CMK (cell line): ENCODE measurements around the gene MKRN1.
"Not testable (repeated sequence)": the region's sequence is repeated elsewhere in the genome, so short reads cannot be mapped to it uniquely, and the experiment has no call there.

Experiments used
- DNase-seq: peaks from one replicate; pipeline ENCODE4 v3.0.0-alpha.2; 2010; ENCODE audit warnings: low read depth

Gene MKRN1

GRCh38 chr7:140435252-140435895 is 43.9 kb downstream of the MKRN1 start:
- DNase-seq: no peak

- DNase-seq: no peak
Observed at GRCh38 chr7:140433396-140433795, 45.9 kb downstream of the MKRN1 start.

- DNase-seq: no peak
Observed at GRCh38 chr7:140426130-140426529, 53.2 kb downstream of the MKRN1 start.

- no peak for DNase-seq
Observed at GRCh38 chr7:140425718-140426117, 53.6 kb downstream of the MKRN1 start.

GRCh38 chr7:140423501-140423900 is 55.8 kb downstream of the MKRN1 start:
- DNase-seq: no peak

- no peak for DNase-seq
Observed at GRCh38 chr7:140421521-140421920, 57.8 kb downstream of the MKRN1 start.

GRCh38 chr7:140418653-140419052 is 60.7 kb downstream of the MKRN1 start:
- DNase-seq: no peak

GRCh38 chr7:140418156-140418472 is 61.2 kb downstream of the MKRN1 start:
- DNase-seq: not testable (repeated sequence)

- DNase-seq: no peak
Observed at GRCh38 chr7:140417456-140418155, 61.7 kb downstream of the MKRN1 start.

- no peak for DNase-seq
Observed at GRCh38 chr7:140416560-140416959, 62.7 kb downstream of the MKRN1 start.

GRCh38 chr7:140415816-140416215 is 63.5 kb downstream of the MKRN1 start:
- not testable (repeated sequence) for DNase-seq

- DNase-seq: no peak
Observed at GRCh38 chr7:140415361-140415760, 63.9 kb downstream of the MKRN1 start.

- DNase-seq: no peak
Observed at GRCh38 chr7:140404565-140405065, 74.7 kb downstream of the MKRN1 start.

- no peak for DNase-seq
Observed at GRCh38 chr7:140403878-140404564, 75.3 kb downstream of the MKRN1 start, which contains the start of gene RAB19. RAB19 (plus strand) TSS chr7:140404058; CDS start chr7:140407647, 3,589 bp downstream.
